ENCODE measurements around the gene MPZL3. TPM values are rescaled to one million over a fixed set of nuclear protein-coding genes. Genes with fewer than 3 reads are reported as not detected.

MPZL3 gene
- total and polyA plus RNA-seq, 2 experiments from 2014 or later: 0.92 to 2.9 TPM

DNA sequence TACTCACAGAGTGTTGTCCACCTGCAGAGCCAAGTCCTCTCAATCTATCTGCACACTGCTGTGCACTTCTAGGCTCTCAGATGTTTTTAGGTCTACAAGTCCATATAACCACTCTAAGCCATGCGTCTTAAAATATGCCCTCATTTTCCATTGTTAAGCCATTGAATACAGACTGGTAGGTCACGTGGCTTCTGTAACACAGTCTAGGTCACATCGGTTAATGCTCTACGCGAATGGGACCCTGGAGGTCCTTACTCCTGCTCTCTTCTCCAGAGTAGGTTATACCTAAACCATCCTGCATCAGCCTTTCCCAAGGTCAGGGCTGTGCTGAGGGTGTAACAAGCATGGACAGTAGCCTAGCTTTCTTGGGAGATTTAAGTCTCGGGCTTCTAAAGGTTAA lies 28.2 kb downstream of the MPZL3 start (continued):
- TF ChIP-seq REST (IDR thresholded peaks at IDR 0.05; ENCODE audit: unreplicated experiment) (no peak), STAT1 (IDR thresholded peaks at IDR 0.05; ENCODE audit: unreplicated experiment) (no peak)

DNA sequence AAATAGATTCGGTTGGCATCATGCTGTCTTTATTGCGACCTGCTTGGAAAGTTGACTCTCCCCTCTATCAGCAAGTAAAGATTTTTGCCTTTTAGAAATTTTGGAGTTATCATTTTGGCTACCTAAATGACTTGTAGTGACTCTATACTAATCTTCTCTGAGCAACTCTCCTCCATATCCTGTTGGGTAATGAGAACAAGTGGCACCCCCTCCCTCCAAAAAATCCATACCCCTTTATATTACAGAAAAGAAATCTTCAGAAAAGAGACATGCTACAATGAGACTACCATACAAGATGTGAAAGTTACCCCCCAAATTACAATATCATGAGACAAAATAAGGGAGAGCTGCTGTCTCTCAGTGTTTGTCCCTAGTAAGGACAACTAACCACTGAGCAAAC lies 28.6 kb downstream of the MPZL3 start:
- H4K20me1 ChIP-seq (replicated peaks; ENCODE audit: insufficient read depth): no peaks in the 10 kb centered on the region
- H3K27ac ChIP-seq (ENCODE audit: low read depth): no peak overlapping the region
- no peaks in the 10 kb centered on the region for H3K36me3 ChIP-seq (ENCODE audit: insufficient read depth)
- Mint-ChIP-seq H3K9me3 (no peaks in the 10 kb centered on the region), H3K36me3 (ENCODE audit: low read depth) (no peaks in the 10 kb centered on the region), H3K27ac (no peak overlapping the region), H3K27me3 (ENCODE audit: insufficient read depth, low read depth, poor library complexity) (no peaks in the 10 kb centered on the region), H3K4me1 (no peaks in the 10 kb centered on the region; the same call in 2 of the 3 replicates), H3K4me3 (no peak overlapping the region)
- TF ChIP-seq ZNF462 (CRISPR knock-in tag; IDR thresholded peaks at IDR 0.05) (no peak), NANOG (IDR thresholded peaks at IDR 0.05; ENCODE audit: borderline replicate concordance) (no peak), ETS1 (IDR thresholded peaks at IDR 0.05) (no peak), ZNF114 (CRISPR knock-in tag; IDR thresholded peaks at IDR 0.05) (no peak), EZH2 (IDR thresholded peaks at IDR 0.05; ENCODE audit: low read depth, unreplicated experiment) (no peak), POLR2AphosphoS5 (IDR thresholded peaks at IDR 0.05; ENCODE audit: low read depth) (no peak), EZH2phosphoT487 (IDR thresholded peaks at IDR 0.05; ENCODE audit: unreplicated experiment) (no peak), REST (IDR thresholded peaks at IDR 0.05; ENCODE audit: unreplicated experiment) (no peak), ZNF331 (CRISPR knock-in tag; IDR thresholded peaks at IDR 0.05; ENCODE audit: low read depth) (no peak)
- no peaks in the 10 kb centered on the region for H3F3A ChIP-seq (replicated peaks; ENCODE audit: low read depth)
- no peaks in the 10 kb centered on the region for H3K27me3 ChIP-seq (ENCODE audit: insufficient read depth)
- H3K4me2 ChIP-seq: no peak overlapping the region
- H3K9me2 ChIP-seq (ENCODE audit: insufficient read depth): no peaks in the 10 kb centered on the region
- H3K4me3 ChIP-seq: no peak overlapping the region
- DNase-seq (ENCODE audit: low spot score) (no peak), ATAC-seq (no peak)
- H2AFZ ChIP-seq: no peak overlapping the region
- H3K4me1 ChIP-seq (ENCODE audit: insufficient read depth): no peaks in the 10 kb centered on the region
- H3K79me2 ChIP-seq (replicated peaks; ENCODE audit: insufficient read depth): no peaks in the 10 kb centered on the region

All from GM23338 (cell line).